Measurements from ENCODE around the gene ADD1. TPM values are rescaled to one million over a fixed set of nuclear protein-coding genes. Genes with fewer than 3 reads are reported as not detected.

The ADD1 gene
- total and polyA plus RNA-seq, 2 of the 13 experiments (the other 11 are each of a cell fraction or from before 2014, with no cell fraction given) = 73.9 to 122 TPM

DNA sequence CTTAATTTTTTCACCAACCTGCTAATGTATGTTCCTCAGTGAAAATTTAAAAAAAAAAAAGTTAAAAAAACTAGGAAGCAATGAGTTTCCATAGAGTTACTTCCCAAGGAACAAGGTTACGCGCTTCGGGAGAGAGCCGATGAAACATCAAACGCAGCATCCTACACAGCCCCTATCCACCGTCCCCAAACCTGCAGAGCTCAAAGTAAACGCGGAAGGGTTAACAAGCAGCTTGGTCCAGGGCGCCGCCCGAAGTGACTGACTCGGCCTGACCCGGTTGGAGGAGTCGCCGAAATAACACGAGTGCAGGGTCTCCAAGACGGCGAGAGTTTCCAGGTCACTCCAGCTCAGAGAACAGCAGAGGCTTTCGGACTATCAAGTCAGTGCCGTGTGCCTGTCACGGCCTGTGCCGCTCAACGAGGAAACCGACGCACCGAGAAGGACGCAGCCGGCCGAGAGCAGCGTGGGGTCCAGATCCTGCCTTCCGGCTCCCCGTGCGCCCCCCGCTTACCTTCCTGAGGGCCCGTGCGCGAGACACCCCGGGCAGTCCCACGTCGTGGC is 119.0 kb downstream of the ADD1 start (continued):
- TF ChIP-seq ZBTB46 (CRISPR knock-in tag; IDR thresholded peaks at IDR 0.05; ENCODE audit: borderline replicate concordance) = 0 out of 2 replicates have a peak, but pooled peaks have one; percentile 24
- no peak; the same call in 1 of the 2 replicates for TF ChIP-seq KLF6 (CRISPR knock-in tag; IDR thresholded peaks at IDR 0.05)
- TF ChIP-seq, protein P1, sequence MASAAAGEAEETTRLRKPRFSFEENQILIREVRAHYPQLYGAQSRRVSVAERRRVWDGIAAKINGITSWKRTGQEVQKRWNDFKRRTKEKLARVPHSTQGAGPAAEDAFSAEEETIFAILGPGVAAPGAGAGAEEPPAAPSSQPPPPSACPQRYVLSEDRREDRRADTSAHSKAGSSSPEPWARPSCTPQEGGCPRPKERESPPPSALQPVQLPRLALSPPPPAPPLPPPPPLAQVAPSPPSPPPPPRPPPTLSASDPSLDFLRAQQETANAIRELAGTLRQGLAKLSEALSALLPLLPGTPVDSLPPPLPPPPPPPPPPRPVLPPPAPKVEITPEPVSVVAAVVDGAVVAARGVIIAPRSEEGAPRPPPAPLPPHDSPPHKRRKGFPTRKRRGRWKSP (CRISPR knock-in tag; IDR thresholded peaks at IDR 0.05) = no peak
- no peak for TF ChIP-seq CBX1 (IDR thresholded peaks at IDR 0.05; ENCODE audit: low read depth)
- TF ChIP-seq KDM5B (CRISPR knock-in tag; IDR thresholded peaks at IDR 0.05; ENCODE audit: borderline replicate concordance) = no peak
- TF ChIP-seq E2F5 (CRISPR knock-in tag; conservative IDR thresholded peaks at IDR 0.05) = no peak
- TF ChIP-seq ZNF235 (CRISPR knock-in tag; IDR thresholded peaks at IDR 0.05; ENCODE audit: borderline replicate concordance) = no peak
- TF ChIP-seq SMC3 (IDR thresholded peaks at IDR 0.05; ENCODE audit: low read length) = no peak
- TF ChIP-seq PHF21A (CRISPR knock-in tag; IDR thresholded peaks at IDR 0.05) = peak; percentile 15; the same call in 1 of the 2 replicates
- 0 out of 2 replicates have a peak, but pooled peaks have one; percentile 11 for TF ChIP-seq ZNF333 (CRISPR knock-in tag; IDR thresholded peaks at IDR 0.05; ENCODE audit: borderline replicate concordance)
- TF ChIP-seq, protein P2, sequence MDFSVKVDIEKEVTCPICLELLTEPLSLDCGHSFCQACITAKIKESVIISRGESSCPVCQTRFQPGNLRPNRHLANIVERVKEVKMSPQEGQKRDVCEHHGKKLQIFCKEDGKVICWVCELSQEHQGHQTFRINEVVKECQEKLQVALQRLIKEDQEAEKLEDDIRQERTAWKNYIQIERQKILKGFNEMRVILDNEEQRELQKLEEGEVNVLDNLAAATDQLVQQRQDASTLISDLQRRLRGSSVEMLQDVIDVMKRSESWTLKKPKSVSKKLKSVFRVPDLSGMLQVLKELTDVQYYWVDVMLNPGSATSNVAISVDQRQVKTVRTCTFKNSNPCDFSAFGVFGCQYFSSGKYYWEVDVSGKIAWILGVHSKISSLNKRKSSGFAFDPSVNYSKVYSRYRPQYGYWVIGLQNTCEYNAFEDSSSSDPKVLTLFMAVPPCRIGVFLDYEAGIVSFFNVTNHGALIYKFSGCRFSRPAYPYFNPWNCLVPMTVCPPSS (IDR thresholded peaks at IDR 0.05) = no peak
- no peak for TF ChIP-seq ZNF576 (CRISPR knock-in tag; IDR thresholded peaks at IDR 0.05)
- 0 out of 2 replicates have a peak, but pooled peaks have one; percentile 62 for TF ChIP-seq NFE2L1 (CRISPR knock-in tag; IDR thresholded peaks at IDR 0.05; ENCODE audit: borderline replicate concordance)
- no peak for TF ChIP-seq ZNF800 (CRISPR knock-in tag; IDR thresholded peaks at IDR 0.05)
- TF ChIP-seq ZNF251 (CRISPR knock-in tag; IDR thresholded peaks at IDR 0.05) = no peak
- TF ChIP-seq, protein P3, sequence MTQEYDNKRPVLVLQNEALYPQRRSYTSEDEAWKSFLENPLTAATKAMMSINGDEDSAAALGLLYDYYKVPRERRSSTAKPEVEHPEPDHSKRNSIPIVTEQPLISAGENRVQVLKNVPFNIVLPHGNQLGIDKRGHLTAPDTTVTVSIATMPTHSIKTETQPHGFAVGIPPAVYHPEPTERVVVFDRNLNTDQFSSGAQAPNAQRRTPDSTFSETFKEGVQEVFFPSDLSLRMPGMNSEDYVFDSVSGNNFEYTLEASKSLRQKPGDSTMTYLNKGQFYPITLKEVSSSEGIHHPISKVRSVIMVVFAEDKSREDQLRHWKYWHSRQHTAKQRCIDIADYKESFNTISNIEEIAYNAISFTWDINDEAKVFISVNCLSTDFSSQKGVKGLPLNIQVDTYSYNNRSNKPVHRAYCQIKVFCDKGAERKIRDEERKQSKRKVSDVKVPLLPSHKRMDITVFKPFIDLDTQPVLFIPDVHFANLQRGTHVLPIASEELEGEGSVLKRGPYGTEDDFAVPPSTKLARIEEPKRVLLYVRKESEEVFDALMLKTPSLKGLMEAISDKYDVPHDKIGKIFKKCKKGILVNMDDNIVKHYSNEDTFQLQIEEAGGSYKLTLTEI (CRISPR knock-in tag; conservative IDR thresholded peaks at IDR 0.05) = no peak
- 0 out of 2 replicates have a peak, but pooled peaks have one; percentile 40 for TF ChIP-seq PAX8 (CRISPR knock-in tag; IDR thresholded peaks at IDR 0.05; ENCODE audit: borderline replicate concordance)
- TF ChIP-seq ATAD3A (CRISPR knock-in tag; IDR thresholded peaks at IDR 0.05) = no peak
- TF ChIP-seq SP4 (CRISPR knock-in tag; IDR thresholded peaks at IDR 0.05) = no peak
- TF ChIP-seq PAWR (CRISPR knock-in tag; IDR thresholded peaks at IDR 0.05; ENCODE audit: borderline replicate concordance) = 0 out of 2 replicates have a peak, but pooled peaks have one; percentile 21
- 0 out of 2 replicates have a peak, but pooled peaks have one; percentile 10 for TF ChIP-seq NCOA2 (CRISPR knock-in tag; IDR thresholded peaks at IDR 0.05)
